DMS79 (cell line): Measurements from ENCODE around the gene NEURL4.

Source experiments
- DNase-seq: peaks from one replicate; lab custom pipeline; 2025; lab: John Stamatoyannopoulos, UW

Gene NEURL4

GRCh38 chr17:7279448-7279847, 49.7 kb downstream of the NEURL4 start:
- DNase-seq: no peak

- DNase-seq: no peak
Observed at GRCh38 chr17:7266784-7267183, 62.4 kb downstream of the NEURL4 start.
